ENCODE data around the gene CDH23. TPM values are rescaled to one million over a fixed set of nuclear protein-coding genes. Genes with fewer than 3 reads are reported as not detected.

The CDH23 gene
- total and polyA plus RNA-seq, 9 of the 15 experiments (the other 6 are each of a cell fraction or from before 2014, with no cell fraction given): 0.18 to 1.2 (median 0.47) TPM

DNA sequence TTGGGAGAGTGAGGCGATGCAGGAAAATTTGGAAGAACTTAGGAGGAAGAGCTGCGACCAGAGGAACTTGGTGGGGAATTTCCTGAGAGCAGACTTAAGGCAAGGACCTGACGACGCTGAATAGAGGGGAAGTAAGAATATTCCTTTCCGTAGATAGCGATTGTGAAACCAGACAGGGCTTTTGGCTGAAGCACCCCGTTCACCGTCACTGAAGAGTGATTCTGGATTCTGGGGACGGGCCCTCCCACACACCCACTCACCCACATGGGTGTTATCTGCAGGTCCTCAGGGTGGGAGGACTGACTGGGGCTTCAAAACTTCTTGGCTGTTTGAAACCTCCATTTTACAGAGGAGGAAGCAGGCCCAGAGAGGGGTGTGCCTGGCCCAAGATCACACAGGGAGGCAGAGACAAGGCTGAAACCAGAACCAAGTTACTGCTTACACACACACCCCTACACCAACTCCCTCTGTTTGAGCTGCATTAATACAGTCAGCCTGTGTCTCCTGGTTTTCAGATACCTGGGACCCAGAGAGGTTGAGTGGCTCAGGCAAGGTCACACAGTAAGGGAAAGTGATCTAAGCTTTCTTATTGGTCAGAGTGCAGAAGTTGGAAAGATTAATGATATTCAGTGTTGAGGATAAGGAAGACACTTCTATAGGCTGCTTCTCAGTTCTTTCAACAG lies 37.2 kb upstream of the CDH23 start (continued):
- TF ChIP-seq SMAD3 (CRISPR knock-in tag; conservative IDR thresholded peaks at IDR 0.05) (no peak), RBM25 (IDR thresholded peaks at IDR 0.05; ENCODE audit: low read depth, low read length, severe bottlenecking) (peak; percentile 99), MAZ (CRISPR knock-in tag; conservative IDR thresholded peaks at IDR 0.05 in 1 of 2, IDR thresholded peaks at IDR 0.05 in 1 of 2) (peak; percentile 54 to 67; a peak in 3 of 4 replicates), RAD51 (IDR thresholded peaks at IDR 0.05; ENCODE audit: borderline replicate concordance, low read depth) (no peak), ZNF253 (CRISPR knock-in tag; conservative IDR thresholded peaks at IDR 0.05) (no peak), HMG20A (CRISPR knock-in tag; conservative IDR thresholded peaks at IDR 0.05) (no peak), ZNF830 (CRISPR knock-in tag; IDR thresholded peaks at IDR 0.05) (0 out of 2 replicates have a peak, but pooled peaks have one; percentile 81), ZNF589 (CRISPR knock-in tag; IDR thresholded peaks at IDR 0.05; ENCODE audit: low read depth) (no peak), RFX1 (IDR thresholded peaks at IDR 0.05) (no peak), TAF1 (IDR thresholded peaks at IDR 0.05; ENCODE audit: control insufficient read depth, extremely low read depth, insufficient read depth, low read length, severe bottlenecking) (no peak), NFE2 (IDR thresholded peaks at IDR 0.05; ENCODE audit: low read depth) (peak; percentile 62), HNRNPK (IDR thresholded peaks at IDR 0.05; ENCODE audit: low read depth, low read length, poor library complexity, severe bottlenecking) (no peak)
- TF ChIP-seq, protein P1, sequence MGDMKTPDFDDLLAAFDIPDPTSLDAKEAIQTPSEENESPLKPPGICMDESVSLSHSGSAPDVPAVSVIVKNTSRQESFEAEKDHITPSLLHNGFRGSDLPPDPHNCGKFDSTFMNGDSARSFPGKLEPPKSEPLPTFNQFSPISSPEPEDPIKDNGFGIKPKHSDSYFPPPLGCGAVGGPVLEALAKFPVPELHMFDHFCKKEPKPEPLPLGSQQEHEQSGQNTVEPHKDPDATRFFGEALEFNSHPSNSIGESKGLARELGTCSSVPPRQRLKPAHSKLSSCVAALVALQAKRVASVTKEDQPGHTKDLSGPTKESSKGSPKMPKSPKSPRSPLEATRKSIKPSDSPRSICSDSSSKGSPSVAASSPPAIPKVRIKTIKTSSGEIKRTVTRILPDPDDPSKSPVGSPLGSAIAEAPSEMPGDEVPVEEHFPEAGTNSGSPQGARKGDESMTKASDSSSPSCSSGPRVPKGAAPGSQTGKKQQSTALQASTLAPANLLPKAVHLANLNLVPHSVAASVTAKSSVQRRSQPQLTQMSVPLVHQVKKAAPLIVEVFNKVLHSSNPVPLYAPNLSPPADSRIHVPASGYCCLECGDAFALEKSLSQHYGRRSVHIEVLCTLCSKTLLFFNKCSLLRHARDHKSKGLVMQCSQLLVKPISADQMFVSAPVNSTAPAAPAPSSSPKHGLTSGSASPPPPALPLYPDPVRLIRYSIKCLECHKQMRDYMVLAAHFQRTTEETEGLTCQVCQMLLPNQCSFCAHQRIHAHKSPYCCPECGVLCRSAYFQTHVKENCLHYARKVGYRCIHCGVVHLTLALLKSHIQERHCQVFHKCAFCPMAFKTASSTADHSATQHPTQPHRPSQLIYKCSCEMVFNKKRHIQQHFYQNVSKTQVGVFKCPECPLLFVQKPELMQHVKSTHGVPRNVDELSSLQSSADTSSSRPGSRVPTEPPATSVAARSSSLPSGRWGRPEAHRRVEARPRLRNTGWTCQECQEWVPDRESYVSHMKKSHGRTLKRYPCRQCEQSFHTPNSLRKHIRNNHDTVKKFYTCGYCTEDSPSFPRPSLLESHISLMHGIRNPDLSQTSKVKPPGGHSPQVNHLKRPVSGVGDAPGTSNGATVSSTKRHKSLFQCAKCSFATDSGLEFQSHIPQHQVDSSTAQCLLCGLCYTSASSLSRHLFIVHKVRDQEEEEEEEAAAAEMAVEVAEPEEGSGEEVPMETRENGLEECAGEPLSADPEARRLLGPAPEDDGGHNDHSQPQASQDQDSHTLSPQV (IDR thresholded peaks at IDR 0.05): no peak
- TF ChIP-seq, protein P2, sequence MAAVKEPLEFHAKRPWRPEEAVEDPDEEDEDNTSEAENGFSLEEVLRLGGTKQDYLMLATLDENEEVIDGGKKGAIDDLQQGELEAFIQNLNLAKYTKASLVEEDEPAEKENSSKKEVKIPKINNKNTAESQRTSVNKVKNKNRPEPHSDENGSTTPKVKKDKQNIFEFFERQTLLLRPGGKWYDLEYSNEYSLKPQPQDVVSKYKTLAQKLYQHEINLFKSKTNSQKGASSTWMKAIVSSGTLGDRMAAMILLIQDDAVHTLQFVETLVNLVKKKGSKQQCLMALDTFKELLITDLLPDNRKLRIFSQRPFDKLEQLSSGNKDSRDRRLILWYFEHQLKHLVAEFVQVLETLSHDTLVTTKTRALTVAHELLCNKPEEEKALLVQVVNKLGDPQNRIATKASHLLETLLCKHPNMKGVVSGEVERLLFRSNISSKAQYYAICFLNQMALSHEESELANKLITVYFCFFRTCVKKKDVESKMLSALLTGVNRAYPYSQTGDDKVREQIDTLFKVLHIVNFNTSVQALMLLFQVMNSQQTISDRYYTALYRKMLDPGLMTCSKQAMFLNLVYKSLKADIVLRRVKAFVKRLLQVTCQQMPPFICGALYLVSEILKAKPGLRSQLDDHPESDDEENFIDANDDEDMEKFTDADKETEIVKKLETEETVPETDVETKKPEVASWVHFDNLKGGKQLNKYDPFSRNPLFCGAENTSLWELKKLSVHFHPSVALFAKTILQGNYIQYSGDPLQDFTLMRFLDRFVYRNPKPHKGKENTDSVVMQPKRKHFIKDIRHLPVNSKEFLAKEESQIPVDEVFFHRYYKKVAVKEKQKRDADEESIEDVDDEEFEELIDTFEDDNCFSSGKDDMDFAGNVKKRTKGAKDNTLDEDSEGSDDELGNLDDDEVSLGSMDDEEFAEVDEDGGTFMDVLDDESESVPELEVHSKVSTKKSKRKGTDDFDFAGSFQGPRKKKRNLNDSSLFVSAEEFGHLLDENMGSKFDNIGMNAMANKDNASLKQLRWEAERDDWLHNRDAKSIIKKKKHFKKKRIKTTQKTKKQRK (IDR thresholded peaks at IDR 0.05; ENCODE audit: borderline replicate concordance, low read depth, low read length): no peak
- TF ChIP-seq, protein P3, sequence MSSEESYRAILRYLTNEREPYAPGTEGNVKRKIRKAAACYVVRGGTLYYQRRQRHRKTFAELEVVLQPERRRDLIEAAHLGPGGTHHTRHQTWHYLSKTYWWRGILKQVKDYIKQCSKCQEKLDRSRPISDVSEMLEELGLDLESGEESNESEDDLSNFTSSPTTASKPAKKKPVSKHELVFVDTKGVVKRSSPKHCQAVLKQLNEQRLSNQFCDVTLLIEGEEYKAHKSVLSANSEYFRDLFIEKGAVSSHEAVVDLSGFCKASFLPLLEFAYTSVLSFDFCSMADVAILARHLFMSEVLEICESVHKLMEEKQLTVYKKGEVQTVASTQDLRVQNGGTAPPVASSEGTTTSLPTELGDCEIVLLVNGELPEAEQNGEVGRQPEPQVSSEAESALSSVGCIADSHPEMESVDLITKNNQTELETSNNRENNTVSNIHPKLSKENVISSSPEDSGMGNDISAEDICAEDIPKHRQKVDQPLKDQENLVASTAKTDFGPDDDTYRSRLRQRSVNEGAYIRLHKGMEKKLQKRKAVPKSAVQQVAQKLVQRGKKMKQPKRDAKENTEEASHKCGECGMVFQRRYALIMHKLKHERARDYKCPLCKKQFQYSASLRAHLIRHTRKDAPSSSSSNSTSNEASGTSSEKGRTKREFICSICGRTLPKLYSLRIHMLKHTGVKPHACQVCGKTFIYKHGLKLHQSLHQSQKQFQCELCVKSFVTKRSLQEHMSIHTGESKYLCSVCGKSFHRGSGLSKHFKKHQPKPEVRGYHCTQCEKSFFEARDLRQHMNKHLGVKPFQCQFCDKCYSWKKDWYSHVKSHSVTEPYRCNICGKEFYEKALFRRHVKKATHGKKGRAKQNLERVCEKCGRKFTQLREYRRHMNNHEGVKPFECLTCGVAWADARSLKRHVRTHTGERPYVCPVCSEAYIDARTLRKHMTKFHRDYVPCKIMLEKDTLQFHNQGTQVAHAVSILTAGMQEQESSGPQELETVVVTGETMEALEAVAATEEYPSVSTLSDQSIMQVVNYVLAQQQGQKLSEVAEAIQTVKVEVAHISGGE (CRISPR knock-in tag; IDR thresholded peaks at IDR 0.05): peak in 1 of 3 experiments; percentile 40; a peak in 2 of 6 replicates
